Measurements from ENCODE around the gene SOD3.

- TF ChIP-seq POLR2AphosphoS5 (IDR thresholded peaks at IDR 0.05; ENCODE audit: low read depth, low read length), result no peak
- no peak for TF ChIP-seq POLR2A (IDR thresholded peaks at IDR 0.05; ENCODE audit: low read depth, low read length)
- no peak for TF ChIP-seq TAF1 (IDR thresholded peaks at IDR 0.05; ENCODE audit: borderline replicate concordance, low read depth, low read length)
Measured at GRCh38 chr4:24751926-24752539, 43.3 kb upstream of the SOD3 start.
